SK-N-SH (cell line): ENCODE results near the gene IFNL3. TPM values are rescaled to one million over a fixed set of nuclear protein-coding genes. Genes with fewer than 3 reads are reported as not detected.

ENCODE experiments used
- CTCF ChIA-PET: fragments of 300-600, 350-600 bp; formaldehyde crosslinking; extraction: SDS; loops from one replicate; lab custom pipeline; 2021; lab: Yijun Ruan, JAX
- POLR2A ChIA-PET: fragments of 350-600 bp; sonication (Branson Sonifier 250); formaldehyde crosslinking; extraction: SDS; loops from one replicate; lab custom pipeline; 2020; ENCODE audit warnings: antibody characterized with exemption, inconsistent platforms; lab: Yijun Ruan, JAX
- DNase-seq: peaks from one replicate; pipeline ENCODE4 v3.0.0; 2012
- H2AFZ ChIP-seq: fragments of 200-600 bp; sonication (generic); 2 replicates; pipeline ENCODE4 v1.8.1; 2016; ENCODE audit warnings: antibody characterized with exemption, mild to moderate bottlenecking, low read depth
- H3F3A ChIP-seq: fragments of 200-600 bp; sonication (generic); replicated peaks from 2 replicates; pipeline ENCODE3; 2016; ENCODE audit warnings: antibody characterized with exemption, mild to moderate bottlenecking; ENCODE audit not compliant: insufficient read depth
- H3K27ac ChIP-seq, 2 experiments: fragments of 200-500 bp in 1 of 2; fragments of 200-600 bp in 1 of 2; sonication (Bioruptor generic) in 1 of 2; sonication (generic), shearing (Covaris generic) in 1 of 2; 2 replicates each; pipeline versions ENCODE4 v1.5.1 to v1.6.1; 2014 to 2016; ENCODE audit warnings: low read depth in 2 of 2, inconsistent platforms in 1 of 2, low read length in 1 of 2, mild to moderate bottlenecking in 1 of 2, mixed read lengths in 1 of 2
- H3K27me3 ChIP-seq: fragments of 200-600 bp; sonication (generic), shearing (Covaris generic); 2 replicates; pipeline ENCODE4 v1.6.1; 2016; ENCODE audit warnings: mixed run types; ENCODE audit not compliant: insufficient read depth
- H3K36me3 ChIP-seq, 2 experiments: fragments of 200-500 bp in 1 of 2; fragments of 200-600 bp in 1 of 2; sonication (Bioruptor generic) in 1 of 2; sonication (generic) in 1 of 2; replicated peaks in 1 of 2; 2 replicates each; pipeline versions ENCODE3 to v1.5.1; 2014 to 2016; ENCODE audit warnings: low read length in 1 of 2, mild to moderate bottlenecking in 1 of 2; ENCODE audit not compliant: insufficient read depth in 2 of 2, control insufficient read depth in 1 of 2
- H3K4me1 ChIP-seq, 2 experiments: fragments of 200-500 bp in 1 of 2; fragments of 200-600 bp in 1 of 2; sonication (Bioruptor generic) in 1 of 2; sonication (generic), shearing (Covaris generic) in 1 of 2; 2 replicates each; pipeline versions ENCODE4 v1.5.1 to v1.6.1; 2014 to 2016; ENCODE audit warnings: low read depth in 1 of 2, low read length in 1 of 2, mixed run types in 1 of 2; ENCODE audit not compliant: insufficient read depth in 2 of 2, control insufficient read depth in 1 of 2
- H3K4me2 ChIP-seq: fragments of 200-600 bp; sonication (generic), shearing (Covaris generic); 2 replicates; pipeline ENCODE4 v1.6.1; 2017; ENCODE audit warnings: mixed run types
- H3K4me3 ChIP-seq, 2 experiments: fragments of 200-500 bp in 1 of 2; fragments of 200-600 bp in 1 of 2; sonication (Bioruptor generic) in 1 of 2; sonication (generic), shearing (Covaris generic) in 1 of 2; 2 replicates each; pipeline versions ENCODE4 v1.5.1 to v1.8.1; 2014 to 2016; ENCODE audit warnings: low read depth in 2 of 2, inconsistent platforms in 1 of 2, low read length in 1 of 2, mild to moderate bottlenecking in 1 of 2, mixed read lengths in 1 of 2, moderate library complexity in 1 of 2
- H3K79me2 ChIP-seq: fragments of 200-600 bp; sonication (generic); 2 replicates; pipeline ENCODE4 v1.8.1; 2017; ENCODE audit warnings: mild to moderate bottlenecking; ENCODE audit not compliant: insufficient read depth
- H3K9ac ChIP-seq: fragments of 200-600 bp; sonication (generic); 2 replicates; pipeline ENCODE4 v1.6.1; 2017; ENCODE audit warnings: mixed run types
- H3K9me2 ChIP-seq: fragments of 200-600 bp; sonication (generic); 2 replicates; pipeline ENCODE4 v1.6.1; 2017; ENCODE audit warnings: mixed run types
- H3K9me3 ChIP-seq: fragments of 200-600 bp; sonication (generic); 2 replicates; pipeline ENCODE4 v1.6.1; 2017; ENCODE audit warnings: mixed run types, mild to moderate bottlenecking, moderate library complexity
- H4K20me1 ChIP-seq: fragments of 200-600 bp; sonication (generic); 2 replicates; pipeline ENCODE4 v1.6.1; 2017; ENCODE audit warnings: mild to moderate bottlenecking, mixed run types; ENCODE audit not compliant: insufficient read depth
- EZH2phosphoT487 ChIP-seq: fragments of 200-600 bp; sonication (generic); IDR thresholded peaks from 2 replicates; pipeline ENCODE4 v1.6.1; 2017; ENCODE audit warnings: low read depth, mixed run types, mild to moderate bottlenecking, antibody characterized with exemption, moderate library complexity, borderline replicate concordance
- MAX ChIP-seq: IDR thresholded peaks from 2 replicates; pipeline ENCODE4 v1.4.0; 2012; ENCODE audit warnings: low read depth
- MXI1 ChIP-seq: IDR thresholded peaks from 2 replicates; pipeline ENCODE4 v1.6.1; 2012; ENCODE audit warnings: mild to moderate bottlenecking, low read depth, low read length, improper control_type of control experiment
- NFIC ChIP-seq: IDR thresholded peaks from 2 replicates; pipeline ENCODE4 v1.4.0; 2012; ENCODE audit warnings: borderline replicate concordance
- NRF1 ChIP-seq: IDR thresholded peaks from 2 replicates; pipeline ENCODE4 v1.6.1; 2012; ENCODE audit warnings: low read depth, mild to moderate bottlenecking, low read length
- POLR2AphosphoS5 ChIP-seq: IDR thresholded peaks from 2 replicates; pipeline ENCODE4 v1.6.1; 2012; ENCODE audit warnings: low read depth, low read length
- RXRA ChIP-seq: IDR thresholded peaks from 2 replicates; pipeline ENCODE4 v1.4.0; 2012; ENCODE audit warnings: low read depth, mild to moderate bottlenecking, borderline replicate concordance
- SIN3A ChIP-seq: IDR thresholded peaks from 2 replicates; pipeline ENCODE4 v1.6.1; 2012; ENCODE audit warnings: low read depth, mild to moderate bottlenecking, low read length, moderate library complexity, borderline replicate concordance
- SMC3 ChIP-seq: IDR thresholded peaks from 2 replicates; pipeline ENCODE4 v1.6.1; 2012; ENCODE audit warnings: low read depth, low read length, improper control_type of control experiment
- USF1 ChIP-seq: IDR thresholded peaks from 2 replicates; pipeline ENCODE4 v1.4.0; 2012; ENCODE audit warnings: low read depth, borderline replicate concordance
- WGBS: methylation state at CpG from one replicate; pipeline ENCODE4 v1.1.6; 2017; ENCODE audit warnings: low lambda C conversion rate; 5-methylcytosine and 5-hydroxymethylcytosine counted together
- polyA plus RNA-seq, 3 experiments: library from polyadenylated mRNA; depleted of rRNA; stranded (reverse); fragments of >200 nt; gene quantifications; 2 replicates each; pipeline ENCODE4 v1.2.3, GENCODE V29; 2012
- TF ChIP-seq, protein P1 (sequence below): fragments of 200-600 bp; sonication (generic); IDR thresholded peaks from 2 replicates; pipeline ENCODE4 v1.6.1; 2017; ENCODE audit warnings: antibody characterized with exemption, mild to moderate bottlenecking, moderate library complexity
- TF ChIP-seq, protein P2 (sequence below): IDR thresholded peaks from 2 replicates; pipeline ENCODE4 v1.6.1; 2012; ENCODE audit warnings: mild to moderate bottlenecking, low read depth, low read length, moderate library complexity

Gene IFNL3
- polyA plus RNA-seq, 1 of the 3 experiments (the other 2 are of a cell fraction): not detected

GRCh38 chr19:39208175-39208795 is 36.5 kb downstream of the IFNL3 start:
- Histone ChIP-seq H3K9me2 (no peaks in the 10 kb centered on the region), H4K20me1 (no peaks in the 10 kb centered on the region), H3K27ac (no peak overlapping the region), H3K4me2 (no peak overlapping the region), H3K79me2 (no peaks in the 10 kb centered on the region), H3K36me3 (no peaks in the 10 kb centered on the region), H3K27me3 (peaks cover 17% of the 10 kb centered on the region), H3K4me3 (no peak overlapping the region), H3K9ac (no peak overlapping the region), H3F3A (no peaks in the 10 kb centered on the region), H3K9me3 (no peaks in the 10 kb centered on the region), H2AFZ (no peak overlapping the region), H3K4me1 (no peaks in the 10 kb centered on the region)
- ChIA-PET POLR2A (no interaction called here), CTCF (no interaction called here)
- DNase-seq: no peak
- 56% methylated on average over 9 of the region's 9 CpGs for WGBS
- TF ChIP-seq NRF1: no peak
- no peak for TF ChIP-seq POLR2AphosphoS5
- no peak for TF ChIP-seq SIN3A

DNA sequence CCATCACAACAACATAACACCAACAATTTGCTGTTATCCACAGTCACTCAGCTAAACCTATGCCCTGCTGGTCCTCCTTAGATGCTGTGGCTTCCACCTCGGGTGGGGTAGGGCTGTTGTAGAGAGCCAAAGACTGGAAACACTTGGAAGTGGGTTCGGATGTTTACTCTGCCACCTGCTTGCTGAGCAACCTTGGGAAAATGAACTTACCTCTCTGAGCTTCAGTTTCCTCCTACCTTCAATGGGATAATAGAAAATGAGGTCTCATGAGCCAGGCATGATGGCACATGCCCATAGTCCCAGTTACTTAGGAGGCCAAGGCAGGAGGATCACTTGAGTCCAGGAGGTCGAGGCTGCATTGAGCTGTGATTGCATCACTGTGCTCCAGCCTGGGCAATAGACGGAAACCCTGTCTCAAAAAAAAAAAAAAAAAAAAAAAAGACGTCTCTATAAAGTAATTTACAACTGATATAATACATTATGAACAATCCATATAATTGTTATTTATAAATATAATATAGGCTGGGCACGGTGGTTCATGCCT is 37.4 kb downstream of the IFNL3 start:
- Histone ChIP-seq H3K27me3 (peaks cover 26% of the 10 kb centered on the region), H3K27ac (no peak overlapping the region)
- TF ChIP-seq MXI1 (no peak), SIN3A (no peak), USF1 (no peak), NFIC (no peak)
- TF ChIP-seq, protein P1, sequence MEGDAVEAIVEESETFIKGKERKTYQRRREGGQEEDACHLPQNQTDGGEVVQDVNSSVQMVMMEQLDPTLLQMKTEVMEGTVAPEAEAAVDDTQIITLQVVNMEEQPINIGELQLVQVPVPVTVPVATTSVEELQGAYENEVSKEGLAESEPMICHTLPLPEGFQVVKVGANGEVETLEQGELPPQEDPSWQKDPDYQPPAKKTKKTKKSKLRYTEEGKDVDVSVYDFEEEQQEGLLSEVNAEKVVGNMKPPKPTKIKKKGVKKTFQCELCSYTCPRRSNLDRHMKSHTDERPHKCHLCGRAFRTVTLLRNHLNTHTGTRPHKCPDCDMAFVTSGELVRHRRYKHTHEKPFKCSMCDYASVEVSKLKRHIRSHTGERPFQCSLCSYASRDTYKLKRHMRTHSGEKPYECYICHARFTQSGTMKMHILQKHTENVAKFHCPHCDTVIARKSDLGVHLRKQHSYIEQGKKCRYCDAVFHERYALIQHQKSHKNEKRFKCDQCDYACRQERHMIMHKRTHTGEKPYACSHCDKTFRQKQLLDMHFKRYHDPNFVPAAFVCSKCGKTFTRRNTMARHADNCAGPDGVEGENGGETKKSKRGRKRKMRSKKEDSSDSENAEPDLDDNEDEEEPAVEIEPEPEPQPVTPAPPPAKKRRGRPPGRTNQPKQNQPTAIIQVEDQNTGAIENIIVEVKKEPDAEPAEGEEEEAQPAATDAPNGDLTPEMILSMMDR: no peak
- TF ChIP-seq, all 33 proteins: peak for 0
- ChIA-PET POLR2A (no interaction called here), CTCF (no interaction called here)
- Histone ChIP-seq H3K9me2 (no peaks in the 10 kb centered on the region), H3K79me2 (no peaks in the 10 kb centered on the region), H3K9ac (no peak overlapping the region), H3K9me3 (no peaks in the 10 kb centered on the region), H3K36me3 (no peaks in the 10 kb centered on the region), H3K4me1 (no peaks in the 10 kb centered on the region), H2AFZ (no peak overlapping the region), H4K20me1 (no peaks in the 10 kb centered on the region), H3F3A (no peaks in the 10 kb centered on the region), H3K4me2 (no peak overlapping the region), H3K4me3 (no peak overlapping the region)
- DNase-seq: no peak
- WGBS: 39% methylated on average over 6 of the region's 6 CpGs

DNA sequence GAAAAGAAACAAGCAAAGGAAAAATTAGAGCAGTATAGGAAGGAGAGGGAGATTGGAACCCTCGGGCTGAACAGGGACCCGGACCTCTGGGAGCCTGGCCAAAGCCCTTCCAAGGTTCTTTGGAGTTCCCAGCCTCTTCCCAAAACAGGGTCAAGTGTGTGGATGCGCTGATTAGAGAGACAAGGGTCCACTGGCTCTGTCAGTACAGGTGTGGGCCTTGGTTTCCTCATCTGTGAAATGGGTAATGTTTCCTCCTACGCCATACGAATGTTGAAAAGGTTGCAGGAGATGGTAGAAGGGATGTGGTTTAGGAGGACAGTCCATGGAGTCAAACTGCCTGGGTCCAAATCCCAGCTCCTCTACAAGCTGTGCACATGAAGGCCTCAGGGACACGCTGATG is 38.7 kb downstream of the IFNL3 start:
- Histone ChIP-seq H3K9ac (no peak overlapping the region), H4K20me1 (no peaks in the 10 kb centered on the region), H3K9me2 (no peaks in the 10 kb centered on the region), H3K4me2 (no peak overlapping the region), H3F3A (no peaks in the 10 kb centered on the region), H3K36me3 (no peaks in the 10 kb centered on the region), H3K9me3 (no peaks in the 10 kb centered on the region), H3K27ac (no peak overlapping the region), H3K79me2 (no peaks in the 10 kb centered on the region), H3K27me3 (peaks cover 27% of the 10 kb centered on the region), H2AFZ (no peak overlapping the region), H3K4me3 (no peak overlapping the region), H3K4me1 (no peaks in the 10 kb centered on the region)
- CTCF ChIA-PET: interaction anchor here (1.6 kb wide), 1 partner anchor 84 kb away, joined by 5 read pairs; no protein-coding TSS in a partner anchor
- POLR2A ChIA-PET: no interaction called here
- WGBS: 64% methylated on average over 6 of the region's 6 CpGs
- DNase-seq: no peak
- TF ChIP-seq, protein P2, sequence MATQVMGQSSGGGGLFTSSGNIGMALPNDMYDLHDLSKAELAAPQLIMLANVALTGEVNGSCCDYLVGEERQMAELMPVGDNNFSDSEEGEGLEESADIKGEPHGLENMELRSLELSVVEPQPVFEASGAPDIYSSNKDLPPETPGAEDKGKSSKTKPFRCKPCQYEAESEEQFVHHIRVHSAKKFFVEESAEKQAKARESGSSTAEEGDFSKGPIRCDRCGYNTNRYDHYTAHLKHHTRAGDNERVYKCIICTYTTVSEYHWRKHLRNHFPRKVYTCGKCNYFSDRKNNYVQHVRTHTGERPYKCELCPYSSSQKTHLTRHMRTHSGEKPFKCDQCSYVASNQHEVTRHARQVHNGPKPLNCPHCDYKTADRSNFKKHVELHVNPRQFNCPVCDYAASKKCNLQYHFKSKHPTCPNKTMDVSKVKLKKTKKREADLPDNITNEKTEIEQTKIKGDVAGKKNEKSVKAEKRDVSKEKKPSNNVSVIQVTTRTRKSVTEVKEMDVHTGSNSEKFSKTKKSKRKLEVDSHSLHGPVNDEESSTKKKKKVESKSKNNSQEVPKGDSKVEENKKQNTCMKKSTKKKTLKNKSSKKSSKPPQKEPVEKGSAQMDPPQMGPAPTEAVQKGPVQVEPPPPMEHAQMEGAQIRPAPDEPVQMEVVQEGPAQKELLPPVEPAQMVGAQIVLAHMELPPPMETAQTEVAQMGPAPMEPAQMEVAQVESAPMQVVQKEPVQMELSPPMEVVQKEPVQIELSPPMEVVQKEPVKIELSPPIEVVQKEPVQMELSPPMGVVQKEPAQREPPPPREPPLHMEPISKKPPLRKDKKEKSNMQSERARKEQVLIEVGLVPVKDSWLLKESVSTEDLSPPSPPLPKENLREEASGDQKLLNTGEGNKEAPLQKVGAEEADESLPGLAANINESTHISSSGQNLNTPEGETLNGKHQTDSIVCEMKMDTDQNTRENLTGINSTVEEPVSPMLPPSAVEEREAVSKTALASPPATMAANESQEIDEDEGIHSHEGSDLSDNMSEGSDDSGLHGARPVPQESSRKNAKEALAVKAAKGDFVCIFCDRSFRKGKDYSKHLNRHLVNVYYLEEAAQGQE: no peak
- no peak for TF ChIP-seq USF1
- no peak for TF ChIP-seq MAX
- TF ChIP-seq EZH2phosphoT487: no peak
- TF ChIP-seq RXRA: no peak
- TF ChIP-seq SMC3: no peak
